ENCODE results near the gene RABL2A.
"Not testable (repeated sequence)": the region's sequence is repeated elsewhere in the genome, so short reads cannot be mapped to it uniquely, and the experiment has no call there.

GRCh38 chr2:113635358-113635757 is 8.3 kb downstream of the RABL2A start:
- TF ChIP-seq, protein P1, sequence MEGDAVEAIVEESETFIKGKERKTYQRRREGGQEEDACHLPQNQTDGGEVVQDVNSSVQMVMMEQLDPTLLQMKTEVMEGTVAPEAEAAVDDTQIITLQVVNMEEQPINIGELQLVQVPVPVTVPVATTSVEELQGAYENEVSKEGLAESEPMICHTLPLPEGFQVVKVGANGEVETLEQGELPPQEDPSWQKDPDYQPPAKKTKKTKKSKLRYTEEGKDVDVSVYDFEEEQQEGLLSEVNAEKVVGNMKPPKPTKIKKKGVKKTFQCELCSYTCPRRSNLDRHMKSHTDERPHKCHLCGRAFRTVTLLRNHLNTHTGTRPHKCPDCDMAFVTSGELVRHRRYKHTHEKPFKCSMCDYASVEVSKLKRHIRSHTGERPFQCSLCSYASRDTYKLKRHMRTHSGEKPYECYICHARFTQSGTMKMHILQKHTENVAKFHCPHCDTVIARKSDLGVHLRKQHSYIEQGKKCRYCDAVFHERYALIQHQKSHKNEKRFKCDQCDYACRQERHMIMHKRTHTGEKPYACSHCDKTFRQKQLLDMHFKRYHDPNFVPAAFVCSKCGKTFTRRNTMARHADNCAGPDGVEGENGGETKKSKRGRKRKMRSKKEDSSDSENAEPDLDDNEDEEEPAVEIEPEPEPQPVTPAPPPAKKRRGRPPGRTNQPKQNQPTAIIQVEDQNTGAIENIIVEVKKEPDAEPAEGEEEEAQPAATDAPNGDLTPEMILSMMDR (IDR thresholded peaks at IDR 0.05): not testable (repeated sequence)
- TF ChIP-seq POLR2A (IDR thresholded peaks at IDR 0.05): not testable (repeated sequence)

Measured in thyroid gland (tissue), 4 donors.